CD14-positive monocyte (primary cell): ENCODE measurements around the gene TTYH1. TPM values are rescaled to one million over a fixed set of nuclear protein-coding genes. Genes with fewer than 3 reads are reported as not detected.
"Not testable (repeated sequence)": the region's sequence is repeated elsewhere in the genome, so short reads cannot be mapped to it uniquely, and the experiment has no call there.

Source experiments
- DNase-seq, 3 donors: peaks; one replicate each; pipeline ENCODE4 v3.0.0-alpha.2; 2011 to 2022
- H2AFZ ChIP-seq: 2 replicates; pipeline ENCODE4 v1.6.0; 2012; ENCODE audit warnings: mild to moderate bottlenecking, low read depth, low read length, inconsistent platforms; ENCODE audit not compliant: insufficient read depth, poor library complexity, severe bottlenecking
- H3K27ac ChIP-seq, 2 donors: 1 replicate in 1 of 2; 2 replicates in 1 of 2; pipeline ENCODE4 v1.5.1; 2012 to 2013; ENCODE audit warnings: low read length in 2 of 2, control low read depth in 1 of 2, inconsistent platforms in 1 of 2, low read depth in 1 of 2, mild to moderate bottlenecking in 1 of 2
- H3K27me3 ChIP-seq, 2 donors: one replicate each; pipeline versions ENCODE4 v1.6.0 to v1.6.1; 2011 to 2013; ENCODE audit warnings: low read length in 2 of 2; ENCODE audit not compliant: control insufficient read depth in 2 of 2, insufficient read depth in 2 of 2
- H3K36me3 ChIP-seq, 2 donors: replicated peaks in 1 of 2; 1 replicate in 1 of 2; 2 replicates in 1 of 2; pipeline versions ENCODE4 v1.5.1 to v1.6.1; 2012 to 2013; ENCODE audit warnings: low read length in 2 of 2, control low read depth in 1 of 2, inconsistent platforms in 1 of 2, mild to moderate bottlenecking in 1 of 2; ENCODE audit not compliant: insufficient read depth in 2 of 2, control insufficient read depth in 1 of 2
- H3K4me1 ChIP-seq, 2 donors: 1 replicate in 1 of 2; 2 replicates in 1 of 2; pipeline versions ENCODE4 v1.5.1 to v1.6.1; 2012 to 2013; ENCODE audit warnings: low read length in 2 of 2, control low read depth in 1 of 2, inconsistent platforms in 1 of 2, mild to moderate bottlenecking in 1 of 2, moderate library complexity in 1 of 2; ENCODE audit not compliant: insufficient read depth in 2 of 2, control insufficient read depth in 1 of 2
- H3K4me2 ChIP-seq: replicated peaks from 2 replicates; pipeline ENCODE3; 2012; ENCODE audit warnings: low read length, moderate library complexity, mild to moderate bottlenecking; ENCODE audit not compliant: poor library complexity, severe bottlenecking; ENCODE audit errors: extremely low read depth
- H3K4me3 ChIP-seq, 3 experiments: fragments of 200-600 bp in 1 of 3; sonication (generic) in 1 of 3; replicated peaks in 1 of 3; 1 replicate in 2 of 3; 2 replicates in 1 of 3; pipeline ENCODE4 v1.5.1; 2011 to 2013; ENCODE audit warnings: low read length in 3 of 3, mild to moderate bottlenecking in 3 of 3, control low read depth in 2 of 3, low read depth in 2 of 3, inconsistent platforms in 1 of 3, moderate library complexity in 1 of 3
- H3K79me2 ChIP-seq: 2 replicates; pipeline ENCODE4 v1.6.0; 2012; ENCODE audit warnings: mild to moderate bottlenecking, control low read depth, inconsistent platforms, low read length, moderate library complexity; ENCODE audit not compliant: insufficient read depth
- H3K9ac ChIP-seq: 2 replicates; pipeline ENCODE4 v1.6.0; 2017; ENCODE audit warnings: low read length, mild to moderate bottlenecking; ENCODE audit not compliant: insufficient read depth, poor library complexity, severe bottlenecking
- H3K9me3 ChIP-seq, 2 donors: replicated peaks in 1 of 2; 1 replicate in 1 of 2; 2 replicates in 1 of 2; pipeline versions ENCODE4 v1.5.1 to v1.6.1; 2012 to 2013; ENCODE audit warnings: low read length in 2 of 2, control low read depth in 1 of 2; ENCODE audit not compliant: control insufficient read depth in 1 of 2, insufficient read depth in 1 of 2
- H4K20me1 ChIP-seq: 2 replicates; pipeline ENCODE4 v1.6.0; 2012; ENCODE audit warnings: mild to moderate bottlenecking, low read length, control low read depth, moderate library complexity; ENCODE audit not compliant: insufficient read depth
- H3K27ac Mint-ChIP-seq, 7 donors: one replicate each; pipeline ENCODE4 v1.8.0; 2020; ENCODE audit warnings: mild to moderate bottlenecking in 7 of 7, mixed read lengths in 7 of 7, moderate library complexity in 6 of 7, inconsistent platforms in 2 of 7
- H3K27me3 Mint-ChIP-seq, 3 donors: one replicate each; pipeline ENCODE4 v1.8.0; 2021 to 2022; ENCODE audit warnings: low read depth in 3 of 3, mild to moderate bottlenecking in 3 of 3, mixed read lengths in 3 of 3, moderate library complexity in 3 of 3, inconsistent platforms in 1 of 3
- H3K36me3 Mint-ChIP-seq, 2 donors: one replicate each; pipeline ENCODE4 v1.8.0; 2020; ENCODE audit warnings: mixed read lengths in 2 of 2, inconsistent platforms in 1 of 2, mild to moderate bottlenecking in 1 of 2
- H3K4me1 Mint-ChIP-seq: one replicate; pipeline ENCODE4 v1.8.0; 2020; ENCODE audit warnings: mild to moderate bottlenecking, mixed read lengths
- H3K4me3 Mint-ChIP-seq, 2 donors: one replicate each; pipeline ENCODE4 v1.8.0; 2020; ENCODE audit warnings: mild to moderate bottlenecking in 2 of 2, mixed read lengths in 2 of 2, moderate library complexity in 1 of 2
- H3K9me3 Mint-ChIP-seq, 7 donors: one replicate each; pipeline ENCODE4 v1.8.0; 2020 to 2022; ENCODE audit warnings: mixed read lengths in 7 of 7, mild to moderate bottlenecking in 6 of 7, moderate library complexity in 6 of 7, inconsistent platforms in 2 of 7
- CTCF ChIP-seq: fragments of 200-600 bp; IDR thresholded peaks from one replicate; pipeline ENCODE4 v1.8.0; 2022; ENCODE audit warnings: antibody characterized with exemption, mild to moderate bottlenecking
- WGBS: methylation state at CpG from one replicate; pipeline ENCODE4 v1.1.5; 2013; ENCODE audit warnings: missing lambda C conversion rate; ENCODE audit not compliant: insufficient coverage; 5-methylcytosine and 5-hydroxymethylcytosine counted together
- intact Hi-C, 2 donors: fragments of 100-400 bp; cut with micrococcal nuclease; formaldehyde crosslinking; loops; one replicate each; pipeline versions ENCODE4 v1.15.0 to v1.15.1; 2023
- polyA plus RNA-seq, 3 donors: library from polyadenylated mRNA; depleted of rRNA in 1 of 3; unstranded in 2 of 3; stranded (reverse) in 1 of 3; fragments of 300-500 nt in 2 of 3; fragments of >200 nt in 1 of 3; fragmentation: Illumina TruSeq in 2 of 3; gene quantifications; 1 replicate in 2 of 3; 2 replicates in 1 of 3; pipeline ENCODE4 v1.2.3, GENCODE V29; 2012 to 2021

The TTYH1 gene
- polyA plus RNA-seq, 3 donors = not detected

- Histone ChIP-seq H3K4me3 (peak overlapping the region; percentile 47 to 89 (median 66)), H3K36me3 (peaks cover 23% of the 10 kb centered on the region in 2 donors), H3K9me3 (peaks cover 0 to 3% of the 10 kb centered on the region in 2 donors), H3K9ac (peak overlapping the region; percentile 62), H3K79me2 (peaks cover 12% of the 10 kb centered on the region), H4K20me1 (peaks cover 30% of the 10 kb centered on the region), H3K27ac (peak overlapping the region; percentile 83 to 87), H3K27me3 (peaks cover 7 to 37% of the 10 kb centered on the region in 2 donors), H2AFZ (peak overlapping the region; percentile 83), H3K4me2 (peak overlapping the region; percentile 94), H3K4me1 (peaks cover 33 to 42% of the 10 kb centered on the region in 2 donors)
- TF ChIP-seq CTCF = no peak
- WGBS = 4% methylated on average over 77 of the region's 87 CpGs
- H3K27me3 Mint-ChIP-seq = peaks cover 29 to 45% (median 40%) of the 10 kb centered on the region in 3 donors
- H3K4me3 Mint-ChIP-seq = peak overlapping the region; percentile 85 to 92
- peak; percentile 62 to 70 (median 67) for DNase-seq
- H3K36me3 Mint-ChIP-seq = peaks cover 14 to 20% of the 10 kb centered on the region in 2 donors
- intact Hi-C loops = no loop called here
- peak overlapping the region; percentile 94 to 98 (median 96) for H3K27ac Mint-ChIP-seq
- peaks cover 0 to 17% (median 9%) of the 10 kb centered on the region in 7 donors for H3K9me3 Mint-ChIP-seq
- H3K4me1 Mint-ChIP-seq = peaks cover 28% of the 10 kb centered on the region
Observed at GRCh38 chr19:54464630-54465425, 49.6 kb downstream of the TTYH1 start.

- Histone ChIP-seq H3K79me2 (peaks cover 12% of the 10 kb centered on the region), H3K27me3 (peaks cover 14 to 44% of the 10 kb centered on the region in 2 donors), H3K36me3 (peaks cover 17% of the 10 kb centered on the region in 2 donors), H3K9me3 (peaks cover 3% of the 10 kb centered on the region in 2 donors), H3K4me2 (peak overlapping the region; percentile 94), H4K20me1 (peaks cover 24% of the 10 kb centered on the region), H2AFZ (no peak overlapping the region), H3K4me1 (peaks cover 33 to 42% of the 10 kb centered on the region in 2 donors), H3K27ac (no peak overlapping the region), H3K9ac (no peak overlapping the region), H3K4me3 (no peak overlapping the region)
- H3K27ac Mint-ChIP-seq = no peak overlapping the region
- H3K36me3 Mint-ChIP-seq = peaks cover 15 to 16% of the 10 kb centered on the region in 2 donors
- H3K9me3 Mint-ChIP-seq = peaks cover 3 to 22% (median 15%) of the 10 kb centered on the region in 7 donors
- H3K4me1 Mint-ChIP-seq = peaks cover 29% of the 10 kb centered on the region
- H3K4me3 Mint-ChIP-seq = peak overlapping the region; percentile 50 to 75
- DNase-seq = no peak
- intact Hi-C loops = no loop called here
- no peak for TF ChIP-seq CTCF
- WGBS = 75% methylated on average over 39 of the region's 49 CpGs
- peaks cover 37 to 53% (median 47%) of the 10 kb centered on the region in 3 donors for H3K27me3 Mint-ChIP-seq
Observed at GRCh38 chr19:54465426-54466109, 50.3 kb downstream of the TTYH1 start.

GRCh38 chr19:54466110-54466480 lies 50.8 kb downstream of the TTYH1 start:
- peaks cover 41 to 58% (median 53%) of the 10 kb centered on the region in 3 donors for H3K27me3 Mint-ChIP-seq
- peaks cover 19% of the 10 kb centered on the region for H4K20me1 ChIP-seq
- H3K27ac Mint-ChIP-seq, H3K9ac ChIP-seq, H2AFZ ChIP-seq, DNase-seq, intact Hi-C loops, H3K4me3 ChIP-seq, H3K9me3 ChIP-seq, H3K27ac ChIP-seq, H3K4me2 ChIP-seq: not testable (repeated sequence)
- peaks cover 4 to 26% (median 15%) of the 10 kb centered on the region in 7 donors for H3K9me3 Mint-ChIP-seq
- H3K4me3 Mint-ChIP-seq = peak overlapping the region in 1 of 2 donors; percentile 75
- H3K4me1 ChIP-seq = peaks cover 34 to 41% of the 10 kb centered on the region in 2 donors
- peaks cover 10% of the 10 kb centered on the region for H3K79me2 ChIP-seq
- H3K27me3 ChIP-seq = peaks cover 19 to 50% of the 10 kb centered on the region in 2 donors
- 98% methylated on average over 7 of the region's 14 CpGs for WGBS
- H3K4me1 Mint-ChIP-seq = peaks cover 32% of the 10 kb centered on the region
- H3K36me3 ChIP-seq = peaks cover 12% of the 10 kb centered on the region in 2 donors
- peaks cover 11 to 12% of the 10 kb centered on the region in 2 donors for H3K36me3 Mint-ChIP-seq
